Kidney (tissue), 14 donors: Measurements from ENCODE around the gene PRL. TPM values are rescaled to one million over a fixed set of nuclear protein-coding genes. Genes with fewer than 3 reads are reported as not detected.

Experiments used
- DNase-seq, 5 donors: peaks; one replicate each; pipeline ENCODE4 v3.0.0-alpha.2; 2013 to 2020
- FAIRE-seq: peaks from 2 replicates; lab custom pipeline; 2012; peaks lifted over from hg19 to GRCh38; lab: Jason Lieb, UNC
- H3K27ac ChIP-seq, 2 donors: one replicate each; pipeline ENCODE4 v1.7.0; 2013; ENCODE audit warnings: low read depth in 2 of 2, low read length in 2 of 2, inconsistent platforms in 1 of 2
- H3K27me3 ChIP-seq: one replicate; pipeline ENCODE4 v1.7.1; 2013; ENCODE audit warnings: low read length, inconsistent platforms; ENCODE audit not compliant: control insufficient read depth, insufficient read depth
- H3K36me3 ChIP-seq, 3 donors: one replicate each; pipeline versions ENCODE4 v1.7.0 to v1.7.1; 2013; ENCODE audit warnings: low read length in 3 of 3, control low read depth in 1 of 3, inconsistent platforms in 1 of 3; ENCODE audit not compliant: insufficient read depth in 3 of 3, control insufficient read depth in 2 of 3
- H3K4me1 ChIP-seq, 3 donors: one replicate each; pipeline versions ENCODE4 v1.7.0 to v1.7.1; 2013; ENCODE audit warnings: low read length in 3 of 3, inconsistent platforms in 1 of 3, low read depth in 1 of 3; ENCODE audit not compliant: control insufficient read depth in 2 of 3, insufficient read depth in 2 of 3
- H3K4me3 ChIP-seq, 3 donors: one replicate each; pipeline versions ENCODE4 v1.7.0 to v1.8.1; 2013; ENCODE audit warnings: low read length in 3 of 3, control low read depth in 1 of 3, inconsistent platforms in 1 of 3
- H3K9ac ChIP-seq, 3 donors: one replicate each; pipeline versions ENCODE4 v1.7.0 to v1.7.1; 2013; ENCODE audit warnings: low read length in 3 of 3, control low read depth in 1 of 3, inconsistent platforms in 1 of 3
- H3K9me3 ChIP-seq, 3 donors: one replicate each; pipeline versions ENCODE4 v1.7.0 to v1.7.1; 2013; ENCODE audit warnings: low read length in 3 of 3, control low read depth in 1 of 3, inconsistent platforms in 1 of 3; ENCODE audit not compliant: control insufficient read depth in 2 of 3, insufficient read depth in 1 of 3
- CTCF ChIP-seq: IDR thresholded peaks from 3 replicates; pipeline ENCODE4 v1.5.1; 2012; ENCODE audit warnings: mild to moderate bottlenecking, moderate library complexity, borderline replicate concordance; ENCODE audit not compliant: insufficient read depth; ENCODE audit errors: extremely low read depth
- intact Hi-C: fragments of 100-400 bp; cut with DNase I; formaldehyde crosslinking; loops from one replicate; pipeline ENCODE4 v1.11.1; 2022
- polyA plus RNA-seq: library from polyadenylated mRNA; stranded (reverse); fragments of 350-450 nt; fragmentation: Illumina TruSeq; extraction: RNeasy Lipid Tissue Mini Kit (QIAGEN cat#74804); gene quantifications from one replicate; pipeline ENCODE4 v1.2.3, GENCODE V29; 2014; ENCODE audit warnings: low read depth, low replicate concordance; ENCODE audit not compliant: insufficient read depth
- total RNA-seq: library from RNA; stranded (reverse); fragmentation: NEBNext Ultra II Directional; extraction: Animal tissue kit (Norgen Biotek cat#: 25700); gene quantifications from one replicate; pipeline ENCODE4 v1.2.1, GENCODE V29; 2021
- donor health status: control.
- donor health status: control.
- donor health status: control.
- donor health status: control.
- donor health status: control.
- donor health status: DM: yes; HTN: yes; CAD: no.
- donor health status: Normal renal cell carcinoma (clear cell type).

PRL gene
- total and polyA plus RNA-seq, 2 donors from 2014 or later, result not detected

- Histone ChIP-seq H3K9ac (no peak overlapping the region), H3K27me3 (no peaks in the 10 kb centered on the region), H3K27ac (no peak overlapping the region), H3K9me3 (no peaks in the 10 kb centered on the region), H3K4me3 (no peak overlapping the region), H3K4me1 (no peaks in the 10 kb centered on the region), H3K36me3 (no peaks in the 10 kb centered on the region)
- TF ChIP-seq CTCF, result no peak
- intact Hi-C loops, result no loop called here
- DNase-seq, result peak in 3 of 5 donors; percentile 46 to 81 (median 79)
- no peak for FAIRE-seq
Measured at GRCh38 chr6:22320750-22321149, 23.9 kb upstream of the PRL start.

GRCh38 chr6:22318404-22318803 is 21.6 kb upstream of the PRL start:
- no peaks in the 10 kb centered on the region for H3K4me1 ChIP-seq
- FAIRE-seq (no peak), DNase-seq (no peak)
- intact Hi-C loops, result no loop called here
- H3K9me3 ChIP-seq, result no peaks in the 10 kb centered on the region
- TF ChIP-seq CTCF, result no peak
- no peaks in the 10 kb centered on the region for H3K36me3 ChIP-seq
- H3K27ac ChIP-seq, result no peak overlapping the region
- H3K27me3 ChIP-seq, result no peaks in the 10 kb centered on the region
- no peak overlapping the region for H3K4me3 ChIP-seq
- H3K9ac ChIP-seq, result no peak overlapping the region

GRCh38 chr6:22313796-22314195 is 17.0 kb upstream of the PRL start:
- FAIRE-seq, result no peak
- intact Hi-C loops, result no loop called here

More at GRCh38 chr6:22313796-22314195, 17.0 kb upstream of the PRL start:
- DNase-seq, result no peak
- Histone ChIP-seq H3K9ac (no peak overlapping the region), H3K4me3 (no peak overlapping the region), H3K4me1 (no peaks in the 10 kb centered on the region), H3K27ac (no peak overlapping the region), H3K9me3 (peaks cover 0 to 6% (median 0%) of the 10 kb centered on the region in 3 donors), H3K27me3 (no peaks in the 10 kb centered on the region), H3K36me3 (no peaks in the 10 kb centered on the region)
- TF ChIP-seq CTCF, result no peak
